SH-SY5Y (cell line): ENCODE measurements around the gene NCOA1.

ENCODE experiments used
- GATA2 ChIP-seq: IDR thresholded peaks from 2 replicates; pipeline ENCODE4 v1.6.1; 2011; ENCODE audit warnings: mild to moderate bottlenecking, low read depth, low read length
- GATA3 ChIP-seq: IDR thresholded peaks from 2 replicates; pipeline ENCODE4 v1.6.1; 2011; ENCODE audit warnings: low read depth, mild to moderate bottlenecking, low read length, moderate library complexity

DNA sequence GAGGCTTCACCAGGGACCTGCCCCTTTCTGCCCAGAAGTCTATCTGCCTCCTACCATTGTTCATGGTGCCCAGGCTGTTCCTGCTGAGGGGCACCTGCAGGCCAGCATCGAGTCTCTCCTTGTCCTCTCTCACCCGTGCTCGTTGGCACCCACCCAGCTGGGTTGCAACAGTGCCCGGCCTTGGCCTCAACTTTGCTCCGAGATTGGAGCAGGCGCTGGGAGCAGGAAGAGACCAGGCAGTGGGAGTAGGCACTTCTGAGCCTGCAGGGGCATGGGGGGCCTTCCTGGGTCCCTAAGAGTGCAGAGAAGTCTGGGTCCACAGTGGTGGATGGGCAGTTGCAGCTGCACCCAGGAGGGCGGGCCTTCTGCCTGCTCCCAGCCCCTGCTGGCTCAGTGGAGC, 75.6 kb downstream of the NCOA1 start:
- TF ChIP-seq GATA3 (no peak), GATA2 (no peak)
